SU-DHL-6 (cell line): ENCODE data around the gene PHACTR1.

Experiments
- CTCF ChIP-seq: fragments of 200-600 bp; sonication (generic); IDR thresholded peaks from one replicate; pipeline ENCODE4 v1.5.1; 2017; ENCODE audit warnings: antibody characterized with exemption, mild to moderate bottlenecking, low read length, moderate library complexity; ENCODE audit not compliant: insufficient read depth, poor library complexity, severe bottlenecking
- EZH2phosphoT487 ChIP-seq: fragments of 200-600 bp; sonication (generic), shearing (Covaris generic); conservative IDR thresholded peaks from 2 replicates; pipeline ENCODE4 v1.6.1; 2018; ENCODE audit warnings: mild to moderate bottlenecking, antibody characterized with exemption, low read length, moderate library complexity, mixed read lengths

- TF ChIP-seq CTCF (no peak), EZH2phosphoT487 (no peak)
Measured at GRCh38 chr6:12992770-12993169, 276.2 kb downstream of the PHACTR1 start.
